Measurements from ENCODE around the gene MYO7B. TPM values are rescaled to one million over a fixed set of nuclear protein-coding genes. Genes with fewer than 3 reads are reported as not detected.
"Not testable (repeated sequence)": the region's sequence is repeated elsewhere in the genome, so short reads cannot be mapped to it uniquely, and the experiment has no call there.

The MYO7B gene
- total RNA-seq, 3 donors from 2014 or later: 0.32 to 2.3 TPM; not detected in 1

- H3K9me3 ChIP-seq: no peaks in the 10 kb centered on the region
- TF ChIP-seq CTCF (IDR thresholded peaks at IDR 0.05) (no peak), POLR2A (IDR thresholded peaks at IDR 0.05) (no peak), POLR2AphosphoS5 (IDR thresholded peaks at IDR 0.05) (no peak)
- H3K27me3 ChIP-seq: no peaks in the 10 kb centered on the region
- no peak for DNase-seq (ENCODE audit: low spot score in 2 of 2)
- intact Hi-C loops (cut with DNase I; ENCODE audit: low total_unique reads): no loop called here
- no peak overlapping the region for H3K4me3 ChIP-seq
- no peaks in the 10 kb centered on the region for H3K4me1 ChIP-seq
- H3K36me3 ChIP-seq: no peaks in the 10 kb centered on the region
- H3K27ac ChIP-seq: no peak overlapping the region
Measured at GRCh38 chr2:127570282-127571250, 35.1 kb downstream of the MYO7B start.

GRCh38 chr2:127572352-127572751 is 36.9 kb downstream of the MYO7B start:
- intact Hi-C loops (cut with DNase I; ENCODE audit: low total_unique reads); H3K9me3 ChIP-seq; H3K4me1 ChIP-seq; H3K27me3 ChIP-seq; H3K4me3 ChIP-seq; H3K36me3 ChIP-seq; H3K27ac ChIP-seq; DNase-seq (ENCODE audit: low spot score in 2 of 2): not testable (repeated sequence)

- no peaks in the 10 kb centered on the region for H3K9me3 ChIP-seq
- H3K36me3 ChIP-seq: no peaks in the 10 kb centered on the region
- H3K27me3 ChIP-seq: no peaks in the 10 kb centered on the region
- H3K27ac ChIP-seq: no peak overlapping the region
- DNase-seq (ENCODE audit: low spot score in 2 of 2): no peak
- TF ChIP-seq CTCF (IDR thresholded peaks at IDR 0.05) (no peak), POLR2AphosphoS5 (IDR thresholded peaks at IDR 0.05) (no peak), POLR2A (IDR thresholded peaks at IDR 0.05) (no peak)
- H3K4me1 ChIP-seq: no peaks in the 10 kb centered on the region
- no peak overlapping the region for H3K4me3 ChIP-seq
- intact Hi-C loops (cut with DNase I; ENCODE audit: low total_unique reads): no loop called here
Measured at GRCh38 chr2:127572841-127573240, 37.4 kb downstream of the MYO7B start.

GRCh38 chr2:127573298-127573697 is 37.8 kb downstream of the MYO7B start:
- DNase-seq (ENCODE audit: low spot score in 2 of 2): no peak
- intact Hi-C loops (cut with DNase I; ENCODE audit: low total_unique reads): no loop called here
- Histone ChIP-seq H3K4me3 (no peak overlapping the region), H3K27me3 (no peaks in the 10 kb centered on the region), H3K27ac (no peak overlapping the region), H3K4me1 (no peaks in the 10 kb centered on the region), H3K9me3 (no peaks in the 10 kb centered on the region), H3K36me3 (no peaks in the 10 kb centered on the region)
- TF ChIP-seq CTCF (IDR thresholded peaks at IDR 0.05) (no peak), POLR2A (IDR thresholded peaks at IDR 0.05) (no peak), POLR2AphosphoS5 (IDR thresholded peaks at IDR 0.05) (no peak)

GRCh38 chr2:127573771-127574170 is 38.3 kb downstream of the MYO7B start:
- H3K4me3 ChIP-seq: no peak overlapping the region
- intact Hi-C loops (cut with DNase I; ENCODE audit: low total_unique reads): no loop called here
- H3K36me3 ChIP-seq: no peaks in the 10 kb centered on the region
- H3K27me3 ChIP-seq: no peaks in the 10 kb centered on the region
- TF ChIP-seq POLR2AphosphoS5 (IDR thresholded peaks at IDR 0.05) (no peak), CTCF (IDR thresholded peaks at IDR 0.05) (no peak), POLR2A (IDR thresholded peaks at IDR 0.05) (no peak)
- no peaks in the 10 kb centered on the region for H3K4me1 ChIP-seq
- H3K27ac ChIP-seq: no peak overlapping the region
- H3K9me3 ChIP-seq: no peaks in the 10 kb centered on the region
- no peak for DNase-seq (ENCODE audit: low spot score in 2 of 2)

Measured in breast epithelium (tissue), 4 donors.